Osteocyte (in vitro differentiated cells): ENCODE results near the gene MRPL36. TPM values are rescaled to one million over a fixed set of nuclear protein-coding genes. Genes with fewer than 3 reads are reported as not detected.

Experiments
- DNase-seq: peaks from one replicate; pipeline ENCODE4 v3.0.0; 2021; ENCODE audit warnings: mixed read lengths; ENCODE audit not compliant: unreplicated experiment; ENCODE audit errors: extremely low spot score
- H3K27ac Mint-ChIP-seq: one replicate; pipeline ENCODE4 v1.8.0; 2021; ENCODE audit warnings: mild to moderate bottlenecking, mixed read lengths; ENCODE audit not compliant: unreplicated experiment
- H3K27me3 Mint-ChIP-seq: one replicate; pipeline ENCODE4 v1.8.0; 2021; ENCODE audit warnings: mixed read lengths; ENCODE audit not compliant: unreplicated experiment
- H3K36me3 Mint-ChIP-seq: one replicate; pipeline ENCODE4 v1.8.0; 2021; ENCODE audit warnings: mixed read lengths; ENCODE audit not compliant: unreplicated experiment
- H3K4me1 Mint-ChIP-seq: one replicate; pipeline ENCODE4 v1.8.0; 2021; ENCODE audit warnings: mixed read lengths; ENCODE audit not compliant: unreplicated experiment
- H3K4me3 Mint-ChIP-seq: one replicate; pipeline ENCODE4 v1.8.0; 2021; ENCODE audit warnings: mild to moderate bottlenecking, moderate library complexity, mixed read lengths; ENCODE audit not compliant: unreplicated experiment
- H3K9me3 Mint-ChIP-seq: one replicate; pipeline ENCODE4 v1.8.0; 2021; ENCODE audit warnings: mixed read lengths; ENCODE audit not compliant: unreplicated experiment
- CTCF ChIP-seq: fragments of 200-600 bp; sonication (generic); IDR thresholded peaks from 2 replicates; pipeline ENCODE4 v1.5.0; 2021; ENCODE audit warnings: antibody characterized with exemption, mild to moderate bottlenecking, moderate library complexity
- long read RNA-seq: library from polyadenylated mRNA; unstranded; transcript quantifications from one replicate; pipeline ENCODE4 v2.0.0, GENCODE V29; 2021
- total RNA-seq: library from RNA; stranded (reverse); gene quantifications from 2 replicates; pipeline ENCODE4 v1.2.1, GENCODE V29; 2021

The MRPL36 gene
- total RNA-seq = 44.0 and 51.9 TPM in 2 replicates
- long read RNA-seq, transcript MRPL36-204 (2 exons, 686 nt) = major isoform, 10 of 24 reads
- long read RNA-seq, transcript MRPL36-202 (2 exons, 610 nt) = major isoform, 10 of 24 reads
- long read RNA-seq, partial matches to known transcripts = 3 of 24 reads
- long read RNA-seq, other reads (novel, unspliced or antisense) = 1 of 24 reads

GRCh38 chr5:1799602-1800471 lies at the start of gene MRPL36:
Gene MRPL36, minus strand, starts transcription at chr5:1799837. Its CDS starts 902 bp downstream, at chr5:1798935.
- no peaks in the 10 kb centered on the region for H3K27me3 Mint-ChIP-seq

GRCh38 chr5:1847611-1848010 lies 48.0 kb upstream of the MRPL36 start:
- no peak overlapping the region for H3K4me3 Mint-ChIP-seq

More at GRCh38 chr5:1799602-1800471, at the start of gene MRPL36:
- Mint-ChIP-seq H3K9me3 (no peaks in the 10 kb centered on the region), H3K4me1 (peaks cover 43% of the 10 kb centered on the region), H3K36me3 (peaks cover 26% of the 10 kb centered on the region), H3K4me3 (peak within 1 kb of the TSS; percentile 97), H3K27ac (peak within 1 kb of the TSS; percentile 99)
- TF ChIP-seq CTCF = no peak
- peak; percentile 97 for DNase-seq

GRCh38 chr5:1847056-1847455 lies 47.4 kb upstream of the MRPL36 start:
- Mint-ChIP-seq H3K4me1 (no peaks in the 10 kb centered on the region), H3K4me3 (no peak overlapping the region), H3K9me3 (no peaks in the 10 kb centered on the region), H3K27me3 (peaks cover 8% of the 10 kb centered on the region), H3K27ac (no peak overlapping the region), H3K36me3 (no peaks in the 10 kb centered on the region)
- no peak for TF ChIP-seq CTCF
- no peak for DNase-seq

More at GRCh38 chr5:1847611-1848010, 48.0 kb upstream of the MRPL36 start:
- peaks cover 5% of the 10 kb centered on the region for H3K27me3 Mint-ChIP-seq
- H3K36me3 Mint-ChIP-seq = no peaks in the 10 kb centered on the region
- H3K4me1 Mint-ChIP-seq = no peaks in the 10 kb centered on the region
- no peak for DNase-seq
- no peak overlapping the region for H3K27ac Mint-ChIP-seq
- no peak for TF ChIP-seq CTCF
- H3K9me3 Mint-ChIP-seq = no peaks in the 10 kb centered on the region

- Mint-ChIP-seq H3K4me3 (no peak overlapping the region), H3K27me3 (peaks cover 12% of the 10 kb centered on the region), H3K9me3 (no peaks in the 10 kb centered on the region), H3K4me1 (no peaks in the 10 kb centered on the region), H3K27ac (no peak overlapping the region), H3K36me3 (no peaks in the 10 kb centered on the region)
- no peak for TF ChIP-seq CTCF
- no peak for DNase-seq
Observed at GRCh38 chr5:1846583-1846982, 46.9 kb upstream of the MRPL36 start.

GRCh38 chr5:1845696-1846095 lies 46.1 kb upstream of the MRPL36 start:
- TF ChIP-seq CTCF = no peak
- Mint-ChIP-seq H3K9me3 (no peaks in the 10 kb centered on the region), H3K4me3 (no peak overlapping the region), H3K36me3 (no peaks in the 10 kb centered on the region), H3K27ac (no peak overlapping the region), H3K4me1 (peaks cover 1% of the 10 kb centered on the region), H3K27me3 (peaks cover 15% of the 10 kb centered on the region)
- no peak for DNase-seq
